Measurements from ENCODE around the gene PLAGL1. TPM values are rescaled to one million over a fixed set of nuclear protein-coding genes. Genes with fewer than 3 reads are reported as not detected.

The PLAGL1 gene
- total RNA-seq, 1 donor from 2014 or later = 103 TPM

GRCh38 chr6:143936778-143937667 lies 71.0 kb downstream of the PLAGL1 start:
- TF ChIP-seq CTCF (IDR thresholded peaks at IDR 0.05) = no peak
- Mint-ChIP-seq H3K4me3 (ENCODE audit: unreplicated experiment) (no peak overlapping the region), H3K4me1 (ENCODE audit: unreplicated experiment) (no peaks in the 10 kb centered on the region), H3K27me3 (ENCODE audit: unreplicated experiment) (no peaks in the 10 kb centered on the region), H3K36me3 (ENCODE audit: unreplicated experiment) (peaks cover 7% of the 10 kb centered on the region), H3K9me3 (ENCODE audit: unreplicated experiment) (peaks cover 5% of the 10 kb centered on the region), H3K27ac (ENCODE audit: unreplicated experiment) (no peak overlapping the region)
- no peak for DNase-seq (ENCODE audit: extremely low spot score, unreplicated experiment)

- peaks cover 6% of the 10 kb centered on the region for H3K9me3 Mint-ChIP-seq (ENCODE audit: unreplicated experiment)
- no peaks in the 10 kb centered on the region for H3K4me1 Mint-ChIP-seq (ENCODE audit: unreplicated experiment)
- no peak for DNase-seq (ENCODE audit: extremely low spot score, unreplicated experiment)
- H3K27me3 Mint-ChIP-seq (ENCODE audit: unreplicated experiment) = no peaks in the 10 kb centered on the region
- no peak overlapping the region for H3K27ac Mint-ChIP-seq (ENCODE audit: unreplicated experiment)
- no peak overlapping the region for H3K4me3 Mint-ChIP-seq (ENCODE audit: unreplicated experiment)
- peaks cover 6% of the 10 kb centered on the region for H3K36me3 Mint-ChIP-seq (ENCODE audit: unreplicated experiment)
- TF ChIP-seq CTCF (IDR thresholded peaks at IDR 0.05) = no peak
Measured at GRCh38 chr6:143936347-143936746, 71.7 kb downstream of the PLAGL1 start.

- Mint-ChIP-seq H3K27ac (ENCODE audit: unreplicated experiment) (no peak overlapping the region), H3K4me1 (ENCODE audit: unreplicated experiment) (no peaks in the 10 kb centered on the region), H3K36me3 (ENCODE audit: unreplicated experiment) (peaks cover 7% of the 10 kb centered on the region), H3K4me3 (ENCODE audit: unreplicated experiment) (no peak overlapping the region), H3K9me3 (ENCODE audit: unreplicated experiment) (peaks cover 17% of the 10 kb centered on the region), H3K27me3 (ENCODE audit: unreplicated experiment) (peaks cover 8% of the 10 kb centered on the region)
- TF ChIP-seq CTCF (IDR thresholded peaks at IDR 0.05) = no peak
- DNase-seq (ENCODE audit: extremely low spot score, unreplicated experiment) = no peak
Measured at GRCh38 chr6:143934867-143935266, 73.2 kb downstream of the PLAGL1 start.

- no peak overlapping the region for H3K27ac Mint-ChIP-seq (ENCODE audit: unreplicated experiment)
- H3K4me3 Mint-ChIP-seq (ENCODE audit: unreplicated experiment) = no peak overlapping the region
- DNase-seq (ENCODE audit: extremely low spot score, unreplicated experiment) = no peak
- H3K36me3 Mint-ChIP-seq (ENCODE audit: unreplicated experiment) = peaks cover 7% of the 10 kb centered on the region
- no peak for TF ChIP-seq CTCF (IDR thresholded peaks at IDR 0.05)
- peaks cover 14% of the 10 kb centered on the region for H3K27me3 Mint-ChIP-seq (ENCODE audit: unreplicated experiment)
- H3K4me1 Mint-ChIP-seq (ENCODE audit: unreplicated experiment) = no peaks in the 10 kb centered on the region
- H3K9me3 Mint-ChIP-seq (ENCODE audit: unreplicated experiment) = peaks cover 22% of the 10 kb centered on the region
Measured at GRCh38 chr6:143934331-143934730, 73.7 kb downstream of the PLAGL1 start.

- Mint-ChIP-seq H3K9me3 (ENCODE audit: unreplicated experiment) (peaks cover 46% of the 10 kb centered on the region), H3K4me1 (ENCODE audit: unreplicated experiment) (no peaks in the 10 kb centered on the region), H3K27ac (ENCODE audit: unreplicated experiment) (no peak overlapping the region), H3K27me3 (ENCODE audit: unreplicated experiment) (peaks cover 24% of the 10 kb centered on the region), H3K4me3 (ENCODE audit: unreplicated experiment) (no peak overlapping the region), H3K36me3 (ENCODE audit: unreplicated experiment) (peaks cover 18% of the 10 kb centered on the region)
- no peak for DNase-seq (ENCODE audit: extremely low spot score, unreplicated experiment)
- TF ChIP-seq CTCF (IDR thresholded peaks at IDR 0.05) = no peak
Measured at GRCh38 chr6:143929975-143930374, 78.1 kb downstream of the PLAGL1 start.
